DND-41 (cell line): Measurements from ENCODE around the gene TMUB2.

ENCODE experiments used
- EZH2 ChIP-seq: IDR thresholded peaks from 3 replicates; pipeline ENCODE4 v1.6.1; 2012; ENCODE audit warnings: borderline replicate concordance, low read depth, mild to moderate bottlenecking, moderate library complexity, low read length, inconsistent platforms; ENCODE audit not compliant: severe bottlenecking
- TF ChIP-seq, protein P1 (sequence below): IDR thresholded peaks from 2 replicates; pipeline ENCODE4 v1.5.1; 2012; ENCODE audit warnings: borderline replicate concordance, low read length, moderate library complexity, mild to moderate bottlenecking; ENCODE audit not compliant: poor library complexity, severe bottlenecking; ENCODE audit errors: extremely low read depth

DNA sequence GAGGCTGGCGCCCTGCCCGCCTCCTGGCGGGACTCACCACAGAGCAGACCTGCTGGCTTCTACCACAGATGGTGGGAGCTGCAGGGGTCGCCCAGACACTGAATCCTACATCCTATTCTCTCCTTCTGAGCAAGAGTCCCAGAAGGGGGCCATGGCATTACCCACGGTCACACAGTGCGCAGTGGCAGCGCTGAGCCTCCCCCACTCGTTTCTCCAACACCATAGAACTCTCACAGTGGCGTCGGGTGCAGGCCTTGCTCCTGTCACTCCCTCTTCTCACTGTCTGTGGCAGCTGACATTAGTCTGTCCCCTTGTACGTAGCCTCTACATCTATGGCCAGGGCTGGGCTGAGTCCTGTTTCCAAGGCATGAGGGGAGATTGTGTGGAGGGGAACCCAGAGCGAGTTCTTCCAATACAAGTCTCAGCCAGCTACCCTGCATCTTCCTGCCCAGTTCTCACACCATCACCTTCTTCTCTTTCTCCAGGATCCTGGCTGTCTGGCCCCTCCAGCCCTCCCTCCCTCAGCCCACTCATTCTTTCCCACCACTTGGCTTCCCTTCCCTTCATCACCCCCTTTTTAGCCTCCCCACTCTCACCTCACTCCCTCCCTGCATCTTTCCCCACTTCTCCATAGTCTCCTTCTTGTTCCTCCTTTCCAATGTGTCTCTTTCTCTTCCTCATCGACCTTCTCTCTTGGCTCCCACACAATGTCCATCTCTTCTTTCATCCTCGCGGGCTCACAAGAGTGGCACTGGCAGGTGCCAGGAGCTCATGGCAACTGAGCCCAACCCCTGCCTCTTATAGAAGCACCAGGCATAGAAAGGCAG, 26.8 kb downstream of the TMUB2 start:
- TF ChIP-seq, protein P1, sequence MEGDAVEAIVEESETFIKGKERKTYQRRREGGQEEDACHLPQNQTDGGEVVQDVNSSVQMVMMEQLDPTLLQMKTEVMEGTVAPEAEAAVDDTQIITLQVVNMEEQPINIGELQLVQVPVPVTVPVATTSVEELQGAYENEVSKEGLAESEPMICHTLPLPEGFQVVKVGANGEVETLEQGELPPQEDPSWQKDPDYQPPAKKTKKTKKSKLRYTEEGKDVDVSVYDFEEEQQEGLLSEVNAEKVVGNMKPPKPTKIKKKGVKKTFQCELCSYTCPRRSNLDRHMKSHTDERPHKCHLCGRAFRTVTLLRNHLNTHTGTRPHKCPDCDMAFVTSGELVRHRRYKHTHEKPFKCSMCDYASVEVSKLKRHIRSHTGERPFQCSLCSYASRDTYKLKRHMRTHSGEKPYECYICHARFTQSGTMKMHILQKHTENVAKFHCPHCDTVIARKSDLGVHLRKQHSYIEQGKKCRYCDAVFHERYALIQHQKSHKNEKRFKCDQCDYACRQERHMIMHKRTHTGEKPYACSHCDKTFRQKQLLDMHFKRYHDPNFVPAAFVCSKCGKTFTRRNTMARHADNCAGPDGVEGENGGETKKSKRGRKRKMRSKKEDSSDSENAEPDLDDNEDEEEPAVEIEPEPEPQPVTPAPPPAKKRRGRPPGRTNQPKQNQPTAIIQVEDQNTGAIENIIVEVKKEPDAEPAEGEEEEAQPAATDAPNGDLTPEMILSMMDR = no peak
- TF ChIP-seq EZH2 = no peak
